A549 (cell line): ENCODE measurements around the gene KIF26A.

Experiments
- CHD2 ChIP-seq: fragments of 150-350 bp; IDR thresholded peaks from 2 replicates; pipeline ENCODE4 v1.6.1; 2014; ENCODE audit warnings: low read length; ENCODE audit not compliant: partially characterized antibody
- CTCF ChIP-seq: fragments of >200 bp; sonication (Bioruptor Twin); formaldehyde crosslinking; IDR thresholded peaks from 3 replicates; pipeline ENCODE4 v1.5.1; 2016
- EHF ChIP-seq: fragments of 250-450 bp; sonication (Bioruptor Pico); IDR thresholded peaks from 2 replicates; pipeline ENCODE4 v1.5.0; 2020; ENCODE audit warnings: mild to moderate bottlenecking
- KDM1A ChIP-seq: fragments of 200-600 bp; sonication (generic); IDR thresholded peaks from 2 replicates; pipeline ENCODE4 v1.6.1; 2016; ENCODE audit warnings: low read depth, mild to moderate bottlenecking
- PHF8 ChIP-seq: fragments of 200-600 bp; sonication (generic); IDR thresholded peaks from 2 replicates; pipeline ENCODE4 v1.6.1; 2016; ENCODE audit warnings: low read depth, mild to moderate bottlenecking, antibody characterized with exemption, moderate library complexity, borderline replicate concordance
- POLR2AphosphoS2 ChIP-seq: conservative IDR thresholded peaks from 2 replicates; pipeline ENCODE4 v1.6.1; 2012; ENCODE audit warnings: low read length, improper control_type of control experiment, inconsistent platforms
- RAD21 ChIP-seq, 2 experiments: fragments of >200 bp in 1 of 2; sonication (Bioruptor Twin) in 1 of 2; formaldehyde crosslinking in 1 of 2; IDR thresholded peaks in 1 of 2; conservative IDR thresholded peaks in 1 of 2; 2 replicates in 1 of 2; 3 replicates in 1 of 2; pipeline ENCODE4 v1.6.1; 2012 to 2018; ENCODE audit warnings: inconsistent platforms in 1 of 2

GRCh38 chr14:104172880-104173279 lies 34.5 kb downstream of the KIF26A start:
- TF ChIP-seq CTCF (no peak), KDM1A (no peak), POLR2AphosphoS2 (no peak), PHF8 (no peak), CHD2 (no peak), RAD21 (conservative IDR thresholded peaks at IDR 0.05 in 1 of 2, IDR thresholded peaks at IDR 0.05 in 1 of 2) (no peak), EHF (CRISPR knock-in tag) (no peak)
